H1 (cell line): Measurements from ENCODE around the gene SLC22A23. TPM values are rescaled to one million over a fixed set of nuclear protein-coding genes. Genes with fewer than 3 reads are reported as not detected.

Experiments used
- CTCF ChIA-PET: fragments of 300-600 bp; sonication (Branson Sonifier 250); formaldehyde crosslinking; loops from one replicate; lab custom pipeline; 2021; ENCODE audit not compliant: partially characterized antibody; lab: Charles Lee
- POLR2A ChIA-PET: fragments of 300-600 bp; sonication (Branson Sonifier 250); formaldehyde crosslinking; loops from one replicate; lab custom pipeline; 2021; ENCODE audit warnings: inconsistent platforms; ENCODE audit not compliant: partially characterized antibody; lab: Charles Lee
- DNase-seq, 2 experiments: peaks; one replicate each; pipeline versions ENCODE4 v3.0.0 to v3.0.0-alpha.2; 2010 to 2022; ENCODE audit warnings: low spot score in 2 of 2, low read depth in 1 of 2, mixed read lengths in 1 of 2
- FAIRE-seq: peaks from 2 replicates; lab custom pipeline; 2011; peaks lifted over from hg19 to GRCh38; lab: Jason Lieb, UNC
- H2AFZ ChIP-seq: 2 replicates; pipeline ENCODE4 v1.8.1; 2012; ENCODE audit warnings: low read length, inconsistent platforms
- H2AK5ac ChIP-seq: 2 replicates; pipeline ENCODE4 v1.6.1; 2013; ENCODE audit warnings: low read depth, low read length
- H2BK120ac ChIP-seq: replicated peaks from 2 replicates; pipeline ENCODE3; 2013; ENCODE audit warnings: low read depth, low read length, inconsistent platforms
- H2BK12ac ChIP-seq: 2 replicates; pipeline ENCODE4 v1.6.1; 2013; ENCODE audit warnings: low read depth, low read length
- H2BK15ac ChIP-seq: 2 replicates; pipeline ENCODE4 v1.6.1; 2013; ENCODE audit warnings: low read length
- H2BK20ac ChIP-seq: 2 replicates; pipeline ENCODE4 v1.6.1; 2013; ENCODE audit warnings: low read length
- H2BK5ac ChIP-seq: 2 replicates; pipeline ENCODE4 v1.6.1; 2013; ENCODE audit warnings: low read depth, low read length
- H3K14ac ChIP-seq: 2 replicates; pipeline ENCODE4 v1.6.1; 2013; ENCODE audit warnings: inconsistent platforms; ENCODE audit not compliant: insufficient read length
- H3K18ac ChIP-seq: 2 replicates; pipeline ENCODE4 v1.6.1; 2013; ENCODE audit warnings: low read length; ENCODE audit errors: extremely low read depth
- H3K23ac ChIP-seq: 2 replicates; pipeline ENCODE4 v1.6.1; 2013; ENCODE audit warnings: inconsistent platforms; ENCODE audit not compliant: insufficient read length
- H3K23me2 ChIP-seq: 2 replicates; pipeline ENCODE4 v1.6.1; 2013; ENCODE audit warnings: low read depth, low read length
- H3K27ac ChIP-seq: 2 replicates; pipeline ENCODE4 v1.6.1; 2011; ENCODE audit warnings: low read depth, low read length, inconsistent platforms
- H3K27me3 ChIP-seq, 4 experiments: replicated peaks in 1 of 4; 1 replicate in 1 of 4; 2 replicates in 3 of 4; pipeline versions ENCODE4 v1.6.1 to v1.8.1; 2011 to 2013; ENCODE audit warnings: low read length in 3 of 4, mild to moderate bottlenecking in 3 of 4, inconsistent platforms in 2 of 4, mixed read lengths in 2 of 4, moderate library complexity in 1 of 4; ENCODE audit not compliant: control insufficient read depth in 3 of 4, insufficient read depth in 3 of 4; ENCODE audit errors: extremely low read depth in 1 of 4
- H3K36me3 ChIP-seq, 4 experiments: 2 replicates each; pipeline versions ENCODE4 v1.6.1 to v1.8.1; 2011 to 2013; ENCODE audit warnings: mild to moderate bottlenecking in 4 of 4, low read length in 3 of 4, moderate library complexity in 2 of 4, control low read depth in 1 of 4, inconsistent platforms in 1 of 4; ENCODE audit not compliant: insufficient read depth in 4 of 4, control insufficient read depth in 2 of 4
- H3K4ac ChIP-seq: replicated peaks from 2 replicates; pipeline ENCODE3; 2013; ENCODE audit warnings: low read length, low read depth, mixed read lengths, inconsistent platforms; ENCODE audit not compliant: insufficient read length
- H3K4me1 ChIP-seq, 4 experiments: replicated peaks in 1 of 4; 1 replicate in 1 of 4; 2 replicates in 3 of 4; pipeline versions ENCODE4 v1.6.1 to v1.8.1; 2011 to 2013; ENCODE audit warnings: low read length in 3 of 4, inconsistent platforms in 2 of 4, mixed read lengths in 1 of 4; ENCODE audit not compliant: insufficient read depth in 4 of 4, control insufficient read depth in 3 of 4
- H3K4me2 ChIP-seq, 2 experiments: 2 replicates each; pipeline versions ENCODE4 v1.6.1 to v1.8.1; 2011 to 2013; ENCODE audit warnings: low read depth in 2 of 2, low read length in 2 of 2, control low read depth in 1 of 2, inconsistent platforms in 1 of 2, mild to moderate bottlenecking in 1 of 2; ENCODE audit not compliant: insufficient read depth in 1 of 2
- H3K4me3 ChIP-seq, 4 experiments: fragments of 200-600, 300-600 bp in 1 of 4; sonication (generic), shearing (Covaris generic), sonication (Bioruptor Twin) in 1 of 4; 2 replicates each; pipeline versions ENCODE4 v1.5.1 to v1.8.1; 2011 to 2016; ENCODE audit warnings: low read length in 4 of 4, low read depth in 3 of 4, control low read depth in 2 of 4, inconsistent platforms in 2 of 4, mild to moderate bottlenecking in 2 of 4, mixed read lengths in 1 of 4, moderate library complexity in 1 of 4; ENCODE audit not compliant: insufficient read depth in 2 of 4; ENCODE audit errors: extremely low read depth in 1 of 4
- H3K56ac ChIP-seq: replicated peaks from 2 replicates; pipeline ENCODE3; 2013; ENCODE audit warnings: low read depth, mild to moderate bottlenecking, mixed read lengths, low read length, inconsistent platforms; ENCODE audit not compliant: insufficient read length
- H3K79me1 ChIP-seq: 2 replicates; pipeline ENCODE4 v1.6.1; 2013; ENCODE audit warnings: low read depth, low read length, control low read depth
- H3K79me2 ChIP-seq, 2 experiments: 2 replicates each; pipeline versions ENCODE4 v1.6.1 to v1.8.1; 2012 to 2013; ENCODE audit warnings: low read length in 2 of 2, mild to moderate bottlenecking in 2 of 2, inconsistent platforms in 1 of 2; ENCODE audit not compliant: insufficient read depth in 2 of 2, control insufficient read depth in 1 of 2
- H3K9ac ChIP-seq, 4 experiments: replicated peaks in 1 of 4; 1 replicate in 1 of 4; 2 replicates in 3 of 4; pipeline versions ENCODE4 v1.6.1 to v1.8.1; 2011 to 2013; ENCODE audit warnings: low read depth in 3 of 4, low read length in 3 of 4, control low read depth in 2 of 4, mild to moderate bottlenecking in 2 of 4, moderate library complexity in 2 of 4, inconsistent platforms in 1 of 4; ENCODE audit errors: extremely low read depth in 1 of 4
- H3K9me3 ChIP-seq, 2 experiments: 2 replicates each; pipeline versions ENCODE4 v1.6.1 to v1.8.1; 2012 to 2013; ENCODE audit warnings: mild to moderate bottlenecking in 2 of 2, moderate library complexity in 2 of 2, control low read depth in 1 of 2, inconsistent platforms in 1 of 2, low read depth in 1 of 2, low read length in 1 of 2, mixed read lengths in 1 of 2; ENCODE audit not compliant: insufficient read depth in 2 of 2
- H4K20me1 ChIP-seq, 2 experiments: replicated peaks in 1 of 2; 2 replicates each; pipeline versions ENCODE3 to v1.8.1; 2011 to 2013; ENCODE audit warnings: inconsistent platforms in 2 of 2, low read length in 2 of 2, mild to moderate bottlenecking in 1 of 2; ENCODE audit not compliant: insufficient read depth in 2 of 2, control insufficient read depth in 1 of 2
- H4K5ac ChIP-seq: 2 replicates; pipeline ENCODE4 v1.6.1; 2013; ENCODE audit warnings: low read length, low read depth, mixed read lengths, inconsistent platforms; ENCODE audit not compliant: insufficient read length
- H4K8ac ChIP-seq: 2 replicates; pipeline ENCODE4 v1.8.0; 2013; ENCODE audit warnings: mild to moderate bottlenecking, moderate library complexity, low read length, inconsistent platforms; ENCODE audit not compliant: insufficient read depth; ENCODE audit errors: extremely low read depth
- H4K91ac ChIP-seq: replicated peaks from 2 replicates; pipeline ENCODE3; 2013; ENCODE audit warnings: low read length, mixed read lengths, inconsistent platforms; ENCODE audit not compliant: insufficient read length
- ASH2L ChIP-seq: fragments of 200-600, 300-600 bp; sonication (generic); IDR thresholded peaks from one replicate; pipeline ENCODE4 v1.7.1; 2017; ENCODE audit warnings: low read length
- CBX5 ChIP-seq: fragments of 300-800, 300-1000 bp; sonication (generic); IDR thresholded peaks from 2 replicates; pipeline ENCODE4 v1.7.1; 2016; ENCODE audit warnings: antibody characterized with exemption, low read length, low read depth
- CTBP2 ChIP-seq: IDR thresholded peaks from 2 replicates; pipeline ENCODE4 v1.7.0; 2011; ENCODE audit warnings: borderline replicate concordance, mild to moderate bottlenecking, moderate library complexity, mixed read lengths, low read length; ENCODE audit not compliant: insufficient read depth, insufficient read length
- CTCF ChIP-seq, 3 experiments: IDR thresholded peaks; 1 replicate in 2 of 3; 2 replicates in 1 of 3; pipeline versions ENCODE4 v1.5.1 to v1.6.1; 2011; ENCODE audit warnings: low read length in 3 of 3, mild to moderate bottlenecking in 3 of 3, inconsistent platforms in 2 of 3, low read depth in 1 of 3, moderate library complexity in 1 of 3; ENCODE audit not compliant: insufficient read depth in 1 of 3; ENCODE audit errors: control extremely low read depth in 1 of 3
- HDAC6 ChIP-seq: IDR thresholded peaks from one replicate; pipeline ENCODE4 v1.7.1; 2012; ENCODE audit warnings: low read depth, mild to moderate bottlenecking, inconsistent platforms, low read length, moderate library complexity
- KDM1A ChIP-seq: fragments of 200-600, 300-600 bp; sonication (generic); IDR thresholded peaks from 2 replicates; pipeline ENCODE4 v1.7.1; 2016; ENCODE audit warnings: mild to moderate bottlenecking, low read length, borderline replicate concordance
- RNF2 ChIP-seq: fragments of 200-900, 300-1000 bp; sonication (generic); IDR thresholded peaks from 2 replicates; pipeline ENCODE4 v1.7.1; 2016; ENCODE audit warnings: borderline replicate concordance, low read depth, mild to moderate bottlenecking, antibody characterized with exemption, low read length; ENCODE audit not compliant: poor library complexity, severe bottlenecking; ENCODE audit errors: missing control alignments
- SUZ12 ChIP-seq: fragments of 200-600 bp; sonication (generic); IDR thresholded peaks from 2 replicates; pipeline ENCODE4 v1.6.1; 2012; ENCODE audit warnings: mild to moderate bottlenecking, inconsistent platforms, low read length, moderate library complexity, mixed read lengths
- whole genome bisulfite sequencing, 2 experiments: shearing (Covaris generic) in 1 of 2; methylation state at CpG; one replicate each; pipeline versions ENCODE4 v1.1.6 to v1.1.7; 2013 to 2015; ENCODE audit warnings: low lambda C conversion rate in 2 of 2, mixed read lengths in 2 of 2, inconsistent platforms in 1 of 2, low coverage in 1 of 2, missing lambda C conversion rate in 1 of 2; ENCODE audit not compliant: insufficient replicate concordance in 2 of 2, insufficient coverage in 1 of 2, insufficient read length in 1 of 2; ENCODE audit errors: extremely low coverage in 1 of 2, missing lambda C conversion rate in 1 of 2; 5-methylcytosine and 5-hydroxymethylcytosine counted together
- polyA plus RNA-seq, 7 experiments: library from polyadenylated mRNA; depleted of rRNA in 3 of 7; stranded (reverse) in 5 of 7; unstranded in 2 of 7; fragments of >200 nt in 5 of 7; fragments of 200-250 nt in 2 of 7; gene quantifications; 1 replicate in 5 of 7; 2 replicates in 1 of 7; 4 replicates in 1 of 7; pipeline versions ENCODE4 v1.2.1 to v1.2.3, GENCODE V29; 2011 to 2013; ENCODE audit warnings: missing spikeins in 2 of 7, mixed read lengths in 2 of 7
- total RNA-seq: library from RNA; stranded (reverse); fragmentation: NEBNext Ultra II Directional; extraction: Animal tissue kit (Norgen Biotek cat#: 25700); gene quantifications from 2 replicates; pipeline ENCODE4 v1.2.1, GENCODE V29; 2021

Gene SLC22A23
- total and polyA plus RNA-seq, 2 of the 8 experiments (the other 6 are each of a cell fraction or from before 2014, with no cell fraction given), result 9.9 to 38.4 TPM

DNA sequence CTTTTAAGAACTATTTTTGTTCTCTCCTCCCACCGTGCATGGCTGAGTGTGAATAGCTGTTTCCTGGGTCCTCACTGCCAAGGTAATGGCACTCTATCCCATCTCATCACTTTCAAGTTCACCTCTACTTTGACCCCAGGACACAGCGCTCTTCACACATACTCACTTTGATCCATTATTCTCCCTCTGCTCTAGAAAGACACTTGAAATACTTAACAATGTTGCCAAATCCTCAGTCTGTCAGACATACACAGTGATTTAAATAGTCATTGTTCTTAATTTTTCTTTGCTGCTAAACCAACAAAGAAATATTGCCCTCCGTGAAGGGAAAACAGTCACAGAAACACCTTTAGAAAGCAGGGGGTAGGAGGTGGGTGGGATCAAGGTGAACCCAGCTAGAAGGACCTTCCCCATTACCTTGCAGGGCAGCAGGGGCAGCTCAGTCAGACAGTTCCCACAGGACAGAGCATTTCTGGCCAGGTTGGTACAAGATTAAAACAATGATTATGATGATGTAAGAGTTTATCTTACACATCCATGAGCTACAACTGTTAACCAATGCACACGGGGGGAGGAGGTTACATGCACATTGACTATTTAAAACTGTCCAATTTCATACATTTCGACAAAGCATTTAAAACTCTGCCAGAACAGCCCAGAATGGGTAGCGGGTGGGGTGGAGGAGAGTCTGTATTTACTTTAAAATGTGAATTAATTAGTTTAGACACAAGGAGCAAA is 2.4 kb downstream of the SLC22A23 start:
- H3K14ac ChIP-seq, result no peak overlapping the region
- H3K4ac ChIP-seq, result no peak overlapping the region
- peak overlapping the region; percentile 98 to 99 for H3K4me2 ChIP-seq
- no peaks in the 10 kb centered on the region for H3K9me3 ChIP-seq
- POLR2A ChIA-PET, result interaction anchor here (1.8 kb wide), 1 partner anchor 10 kb away, joined by 8 read pairs; no protein-coding TSS in a partner anchor
- peaks cover 22% of the 10 kb centered on the region for H3K23me2 ChIP-seq
- peaks cover 5 to 60% of the 10 kb centered on the region in 2 experiments; a peak in 3 of 4 replicates for H3K79me2 ChIP-seq
- no peak overlapping the region for H2BK15ac ChIP-seq
- CTCF ChIA-PET, result interaction anchor here (0.6 to 7.0 kb wide), 13 partner anchors 10 to 478 kb away, joined by 3 to 64 read pairs (median 4); no protein-coding TSS in a partner anchor
- no peak overlapping the region for H2BK20ac ChIP-seq
- H2AFZ ChIP-seq, result no peak overlapping the region
- no peak overlapping the region for H3K9ac ChIP-seq
- peaks cover 7 to 27% (median 21%) of the 10 kb centered on the region in 4 experiments for H3K4me1 ChIP-seq
- H2BK120ac ChIP-seq, result no peak overlapping the region
- H3K4me3 ChIP-seq, result peak overlapping the region in 3 of 4 experiments; percentile 62 to 69 (median 67); a peak in 5 of 8 replicates
- H2BK5ac ChIP-seq, result no peak overlapping the region
- no peaks in the 10 kb centered on the region for H3K36me3 ChIP-seq
- FAIRE-seq (no peak), DNase-seq (no peak)
- H2AK5ac ChIP-seq, result no peak overlapping the region
- H3K23ac ChIP-seq, result no peak overlapping the region
- peaks cover 17 to 21% of the 10 kb centered on the region in 2 experiments for H4K20me1 ChIP-seq
- no peak overlapping the region for H3K18ac ChIP-seq
- no peak overlapping the region for H4K5ac ChIP-seq
- WGBS, 2 experiments, result 58% methylated on average over 6 of the region's 6 CpGs; no CpG with 5 or more reads in 1 of the 2 experiments
- no peak overlapping the region for H4K91ac ChIP-seq
- H4K8ac ChIP-seq, result no peak overlapping the region
- no peak overlapping the region for H3K27ac ChIP-seq
- no peak overlapping the region for H2BK12ac ChIP-seq
- no peak overlapping the region for H3K56ac ChIP-seq
- peaks cover 2 to 25% (median 13%) of the 10 kb centered on the region in 4 experiments; a peak in 6 of 7 replicates for H3K27me3 ChIP-seq
- H3K79me1 ChIP-seq, result peaks cover 4% of the 10 kb centered on the region; the same call in 1 of the 2 replicates
- TF ChIP-seq CTBP2 (no peak), HDAC6 (no peak), CTCF (IDR thresholded peaks at IDR 0.05; ENCODE audit: control extremely low read depth in 1 of 3, insufficient read depth in 1 of 3, low read depth in 1 of 3, low read length in 3 of 3) (no peak), SUZ12 (no peak), KDM1A (no peak), RNF2 (no peak), CBX5 (no peak), ASH2L (no peak)
